HEK293 (cell line): Measurements from ENCODE around the gene NLRP6.

Experiments
- CTCF ChIA-PET: fragments of 350-600 bp; formaldehyde crosslinking; extraction: SDS; loops from one replicate; lab custom pipeline; 2021; ENCODE audit warnings: antibody characterized with exemption; lab: Yijun Ruan, JAX
- POLR2A ChIA-PET: fragments of 300-600 bp; formaldehyde crosslinking; extraction: SDS; loops from one replicate; lab custom pipeline; 2020; ENCODE audit warnings: antibody characterized with exemption, inconsistent platforms; lab: Yijun Ruan, JAX
- H3K27ac ChIP-seq: fragments of 200-500 bp; sonication (Bioruptor generic); 2 replicates; pipeline ENCODE4 v1.5.1; 2014; ENCODE audit warnings: low read depth, low read length, control low read depth, inconsistent platforms; ENCODE audit errors: extremely low read depth
- H3K36me3 ChIP-seq, 2 experiments: fragments of 200-500 bp in 1 of 2; sonication (Bioruptor generic) in 1 of 2; 1 replicate in 1 of 2; 2 replicates in 1 of 2; pipeline ENCODE4 v1.5.1; 2014 to 2017; ENCODE audit warnings: inconsistent platforms in 2 of 2, low read length in 2 of 2; ENCODE audit not compliant: control insufficient read depth in 2 of 2, insufficient read depth in 1 of 2
- H3K4me1 ChIP-seq: fragments of 200-500 bp; sonication (Bioruptor generic); 2 replicates; pipeline ENCODE4 v1.5.1; 2014; ENCODE audit warnings: mild to moderate bottlenecking, low read length, inconsistent platforms; ENCODE audit not compliant: control insufficient read depth, insufficient read depth
- H3K4me3 ChIP-seq: 2 replicates; pipeline ENCODE4 v1.5.1; 2011; ENCODE audit warnings: low read depth, mild to moderate bottlenecking, control low read depth, low read length, moderate library complexity
- H3K9me3 ChIP-seq: fragments of 200-500 bp; sonication (Bioruptor generic); 2 replicates; pipeline ENCODE4 v1.5.1; 2014; ENCODE audit warnings: low read depth, low read length, inconsistent platforms; ENCODE audit not compliant: control insufficient read depth, insufficient read depth
- AEBP2 ChIP-seq: fragments of 450-650 bp; formaldehyde crosslinking; IDR thresholded peaks from 2 replicates; pipeline ENCODE4 v1.5.1; 2016; ENCODE audit warnings: missing biosample characterization, missing genetic modification characterization, borderline replicate concordance
- GLIS2 ChIP-seq: fragments of 450-650 bp; formaldehyde crosslinking; IDR thresholded peaks from 2 replicates; pipeline ENCODE4 v1.5.1; 2016; ENCODE audit warnings: missing biosample characterization, missing genetic modification characterization
- HOXC10 ChIP-seq: sonication (generic); formaldehyde crosslinking; IDR thresholded peaks from 2 replicates; pipeline ENCODE4 v1.8.1; 2023; ENCODE audit warnings: mild to moderate bottlenecking, missing genetic modification reagents
- ZBTB20 ChIP-seq: fragments of 450-650 bp; formaldehyde crosslinking; IDR thresholded peaks from 2 replicates; pipeline ENCODE4 v1.5.1; 2016; ENCODE audit warnings: missing biosample characterization, missing genetic modification characterization
- ZBTB26 ChIP-seq: fragments of 450-650 bp; formaldehyde crosslinking; optimal IDR thresholded peaks from 2 replicates; pipeline ENCODE3; 2016; ENCODE audit warnings: missing biosample characterization, mild to moderate bottlenecking, missing genetic modification characterization
- ZNF335 ChIP-seq: fragments of 450-650 bp; formaldehyde crosslinking; conservative IDR thresholded peaks from 2 replicates; pipeline ENCODE4 v1.5.1; 2016; ENCODE audit warnings: missing biosample characterization, missing genetic modification characterization
- ZNF354C ChIP-seq: fragments of 450-650 bp; formaldehyde crosslinking; IDR thresholded peaks from 2 replicates; pipeline ENCODE4 v1.5.1; 2016; ENCODE audit warnings: missing biosample characterization, missing genetic modification characterization, low read depth, borderline replicate concordance
- ZNF398 ChIP-seq: fragments of 450-650 bp; formaldehyde crosslinking; IDR thresholded peaks from 2 replicates; pipeline ENCODE4 v1.5.1; 2017; ENCODE audit warnings: missing biosample characterization, missing genetic modification characterization
- ZNF510 ChIP-seq: fragments of 450-650 bp; formaldehyde crosslinking; IDR thresholded peaks from 2 replicates; pipeline ENCODE4 v1.5.1; 2018; ENCODE audit warnings: mild to moderate bottlenecking, missing genetic modification characterization, missing biosample characterization; ENCODE audit not compliant: insufficient replicate concordance
- ZNF629 ChIP-seq: fragments of 450-650 bp; formaldehyde crosslinking; IDR thresholded peaks from 2 replicates; pipeline ENCODE4 v1.5.1; 2017; ENCODE audit warnings: missing biosample characterization, missing genetic modification characterization
- ZNF639 ChIP-seq: fragments of 450-650 bp; formaldehyde crosslinking; IDR thresholded peaks from 2 replicates; pipeline ENCODE4 v1.5.1; 2016; ENCODE audit warnings: missing biosample characterization, missing genetic modification characterization
- ZNF670 ChIP-seq: fragments of 450-650 bp; formaldehyde crosslinking; IDR thresholded peaks from 2 replicates; pipeline ENCODE4 v1.5.1; 2016; ENCODE audit warnings: missing biosample characterization, missing genetic modification characterization, low read depth
- ZNF701 ChIP-seq: fragments of 450-650 bp; formaldehyde crosslinking; IDR thresholded peaks from 2 replicates; pipeline ENCODE4 v1.5.1; 2016; ENCODE audit warnings: missing biosample characterization, missing genetic modification characterization
- ZNF837 ChIP-seq: fragments of 450-650 bp; formaldehyde crosslinking; IDR thresholded peaks from 2 replicates; pipeline ENCODE4 v1.5.1; 2016; ENCODE audit warnings: missing biosample characterization, missing genetic modification characterization
- ZXDB ChIP-seq: fragments of 450-650 bp; formaldehyde crosslinking; IDR thresholded peaks from 2 replicates; pipeline ENCODE4 v1.5.1; 2016; ENCODE audit warnings: missing biosample characterization, missing genetic modification characterization

The NLRP6 gene

GRCh38 chr11:288478-289397, 10.5 kb downstream of the NLRP6 start, which contains the start of gene PGGHG:
PGGHG (plus strand) TSS chr11:289126; CDS start chr11:289817, 691 bp downstream.
- CTCF ChIA-PET, result interaction anchor here (0.6 to 2.0 kb wide), 4 partner anchors 16 to 38 kb away, joined by 3 to 9 read pairs (median 5); no protein-coding TSS in a partner anchor
- H3K9me3 ChIP-seq, result no peaks in the 10 kb centered on the region
- H3K36me3 ChIP-seq, result peaks cover 0 to 24% of the 10 kb centered on the region in 2 experiments; a peak in 1 of 3 replicates
- peak within 1 kb of the TSS; percentile 45 for H3K4me3 ChIP-seq
- H3K27ac ChIP-seq, result no peak within 1 kb of the TSS; the same call in 1 of the 2 replicates
- no peaks in the 10 kb centered on the region for H3K4me1 ChIP-seq
- 0 out of 2 replicates have a peak, but pooled peaks have one; percentile 16 for TF ChIP-seq GLIS2 (tag by site-specific recombination)
- no peak for TF ChIP-seq ZNF629 (tag by site-specific recombination)
- no peak for TF ChIP-seq ZXDB (tag by site-specific recombination)
- no peak for TF ChIP-seq AEBP2
- no peak for TF ChIP-seq ZNF837 (tag by site-specific recombination)
- no peak for TF ChIP-seq ZNF510 (tag by site-specific recombination)
- no peak for TF ChIP-seq ZNF701
- 0 out of 2 replicates have a peak, but pooled peaks have one; percentile 21 for TF ChIP-seq ZBTB20 (tag by site-specific recombination)
- no peak for TF ChIP-seq ZNF354C
- TF ChIP-seq ZNF639, result no peak
- peak; percentile 29 for TF ChIP-seq ZBTB26 (tag by site-specific recombination)
- peak; percentile 41; the same call in 1 of the 2 replicates for TF ChIP-seq ZNF335 (tag by site-specific recombination)
- POLR2A ChIA-PET, result interaction anchor here (1.5 kb wide), 1 partner anchor 118 kb away, joined by 3 read pairs; no protein-coding TSS in a partner anchor

- H3K4me1 ChIP-seq, result no peaks in the 10 kb centered on the region
- ChIA-PET CTCF (interaction anchor here (0.7 to 0.8 kb wide), 2 partner anchors 15 to 39 kb away, joined by 3 to 5 read pairs; no protein-coding TSS in a partner anchor), POLR2A (interaction anchor here (1.5 kb wide), 1 partner anchor 118 kb away, joined by 3 read pairs; no protein-coding TSS in a partner anchor)
- no peak overlapping the region for H3K4me3 ChIP-seq
- no peak overlapping the region for H3K27ac ChIP-seq
- H3K36me3 ChIP-seq, result peaks cover 0 to 29% of the 10 kb centered on the region in 2 experiments; a peak in 1 of 3 replicates
- TF ChIP-seq ZNF670 (tag by site-specific recombination) (no peak), ZNF398 (tag by site-specific recombination) (peak; percentile 33; the same call in 1 of the 2 replicates), HOXC10 (CRISPR knock-in tag) (no peak), ZNF335 (tag by site-specific recombination) (0 out of 2 replicates have a peak, but pooled peaks have one; percentile 18)
- no peaks in the 10 kb centered on the region for H3K9me3 ChIP-seq
Observed at GRCh38 chr11:289398-289711, 11.1 kb downstream of the NLRP6 start.
